Measurements from ENCODE around the gene MLLT10. TPM values are rescaled to one million over a fixed set of nuclear protein-coding genes. Genes with fewer than 3 reads are reported as not detected.

The MLLT10 gene
- total and polyA plus RNA-seq, 12 donors = 15.8 to 49.1 (median 29.8) TPM

DNA sequence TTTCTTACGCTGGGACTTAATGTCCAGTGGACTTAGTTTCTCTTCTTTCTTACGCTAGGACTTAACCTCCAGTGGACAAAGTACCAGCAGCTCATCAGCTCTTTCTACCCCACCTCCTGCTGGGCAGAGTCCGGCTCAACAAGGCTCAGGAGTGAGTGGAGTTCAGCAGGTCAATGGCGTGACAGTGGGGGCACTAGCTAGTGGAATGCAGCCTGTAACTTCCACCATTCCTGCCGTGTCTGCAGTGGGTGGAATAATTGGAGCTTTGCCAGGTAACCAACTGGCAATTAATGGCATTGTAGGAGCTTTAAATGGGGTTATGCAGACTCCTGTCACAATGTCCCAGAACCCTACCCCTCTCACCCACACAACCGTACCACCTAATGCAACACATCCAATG lies 199.7 kb downstream of the MLLT10 start:
- no peaks in the 10 kb centered on the region for H3K27me3 ChIP-seq
- H3K27ac ChIP-seq = no peak overlapping the region
- DNase-seq = no peak
- TF ChIP-seq POLR2A (IDR thresholded peaks at IDR 0.05) = no peak
- H3K9me3 ChIP-seq (replicated peaks in 1 of 3) = no peaks in the 10 kb centered on the region
- intact Hi-C loops (cut with DNase I) = loop anchor here (5.0 to 10.0 kb wide), 3 partner anchors 216 to 459 kb away; no protein-coding TSS in a partner anchor
- H3K4me1 ChIP-seq (replicated peaks in 1 of 2) = no peaks in the 10 kb centered on the region
- no peak overlapping the region for H3K4me3 ChIP-seq
- H3K36me3 ChIP-seq (replicated peaks in 1 of 2) = peaks cover 0 to 39% of the 10 kb centered on the region in 2 donors
- WGBS, 4 donors = 79 to 86% (median 84%) methylated on average over 6 of the region's 6 CpGs

DNA sequence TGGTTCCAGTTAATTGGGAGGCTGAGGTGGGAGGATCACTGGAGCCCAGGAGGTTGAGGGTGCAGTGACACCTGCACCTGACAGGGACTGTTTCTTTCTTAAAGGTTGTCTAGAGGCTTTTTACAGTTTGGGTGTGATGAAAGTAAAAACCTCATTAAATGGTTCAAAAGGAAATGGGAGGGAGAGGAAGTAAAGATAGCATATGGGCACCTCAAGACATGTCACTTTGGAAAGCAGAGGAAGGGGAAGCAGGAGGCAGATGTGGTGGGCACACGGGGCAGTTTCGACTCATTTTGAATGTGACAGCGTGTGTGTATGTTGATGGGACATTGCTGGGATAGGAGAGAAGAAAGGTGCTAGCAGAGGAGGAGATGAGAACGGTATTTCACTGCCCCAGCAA lies 203.1 kb downstream of the MLLT10 start:
- TF ChIP-seq, protein P1, sequence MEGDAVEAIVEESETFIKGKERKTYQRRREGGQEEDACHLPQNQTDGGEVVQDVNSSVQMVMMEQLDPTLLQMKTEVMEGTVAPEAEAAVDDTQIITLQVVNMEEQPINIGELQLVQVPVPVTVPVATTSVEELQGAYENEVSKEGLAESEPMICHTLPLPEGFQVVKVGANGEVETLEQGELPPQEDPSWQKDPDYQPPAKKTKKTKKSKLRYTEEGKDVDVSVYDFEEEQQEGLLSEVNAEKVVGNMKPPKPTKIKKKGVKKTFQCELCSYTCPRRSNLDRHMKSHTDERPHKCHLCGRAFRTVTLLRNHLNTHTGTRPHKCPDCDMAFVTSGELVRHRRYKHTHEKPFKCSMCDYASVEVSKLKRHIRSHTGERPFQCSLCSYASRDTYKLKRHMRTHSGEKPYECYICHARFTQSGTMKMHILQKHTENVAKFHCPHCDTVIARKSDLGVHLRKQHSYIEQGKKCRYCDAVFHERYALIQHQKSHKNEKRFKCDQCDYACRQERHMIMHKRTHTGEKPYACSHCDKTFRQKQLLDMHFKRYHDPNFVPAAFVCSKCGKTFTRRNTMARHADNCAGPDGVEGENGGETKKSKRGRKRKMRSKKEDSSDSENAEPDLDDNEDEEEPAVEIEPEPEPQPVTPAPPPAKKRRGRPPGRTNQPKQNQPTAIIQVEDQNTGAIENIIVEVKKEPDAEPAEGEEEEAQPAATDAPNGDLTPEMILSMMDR (IDR thresholded peaks at IDR 0.05) = no peak
- no peak for TF ChIP-seq POLR2A (IDR thresholded peaks at IDR 0.05)
- no peak overlapping the region for H3K27ac ChIP-seq
- WGBS, 4 donors = 77 to 84% (median 80%) methylated on average over 4 of the region's 4 CpGs
- H3K4me3 ChIP-seq = no peak overlapping the region
- no peaks in the 10 kb centered on the region for H3K27me3 ChIP-seq
- intact Hi-C loops (cut with DNase I) = loop anchor here in 1 of 2 donors (10.0 kb wide), 1 partner anchor 462 kb away; no protein-coding TSS in a partner anchor
- no peaks in the 10 kb centered on the region for H3K4me1 ChIP-seq (replicated peaks in 1 of 2)
- H3K36me3 ChIP-seq (replicated peaks in 1 of 2) = peaks cover 0 to 48% of the 10 kb centered on the region in 2 donors
- no peaks in the 10 kb centered on the region for H3K9me3 ChIP-seq (replicated peaks in 1 of 3)
- no peak for DNase-seq

DNA sequence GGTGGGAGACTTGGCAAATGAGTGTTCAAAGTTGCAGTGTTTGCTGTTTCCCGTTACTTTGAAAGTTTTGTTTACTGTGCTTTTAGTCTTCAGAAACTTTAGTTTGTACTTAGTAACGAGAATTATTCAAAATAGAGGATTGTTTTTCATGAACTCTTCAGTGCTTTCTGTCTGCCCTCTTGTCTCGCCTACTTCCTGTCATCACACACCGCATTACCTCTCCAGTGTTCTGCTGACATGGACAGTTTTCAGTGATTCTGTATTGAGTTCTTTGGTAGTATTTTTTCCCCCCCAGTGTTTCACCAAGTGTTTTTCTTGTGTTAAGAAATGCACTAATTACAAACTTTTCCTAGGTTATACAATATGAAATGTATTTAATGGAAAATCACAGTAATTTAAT lies 207.0 kb downstream of the MLLT10 start:
- Histone ChIP-seq H3K9me3 (replicated peaks in 1 of 3) (no peaks in the 10 kb centered on the region), H3K27ac (no peak overlapping the region), H3K4me3 (no peak overlapping the region), H3K27me3 (no peaks in the 10 kb centered on the region), H3K4me1 (replicated peaks in 1 of 2) (no peaks in the 10 kb centered on the region), H3K36me3 (replicated peaks in 1 of 2) (peaks cover 3 to 56% of the 10 kb centered on the region in 2 donors)
- intact Hi-C loops (cut with DNase I) = loop anchor here in 1 of 2 donors (10.0 kb wide), 1 partner anchor 214 kb away; no protein-coding TSS in a partner anchor
- DNase-seq = no peak
- WGBS, 4 donors = 69 to 78% (median 75%) methylated on average over 4 of the region's 4 CpGs
- TF ChIP-seq, protein P1 (IDR thresholded peaks at IDR 0.05) = no peak
- TF ChIP-seq POLR2A (IDR thresholded peaks at IDR 0.05) = no peak

DNA sequence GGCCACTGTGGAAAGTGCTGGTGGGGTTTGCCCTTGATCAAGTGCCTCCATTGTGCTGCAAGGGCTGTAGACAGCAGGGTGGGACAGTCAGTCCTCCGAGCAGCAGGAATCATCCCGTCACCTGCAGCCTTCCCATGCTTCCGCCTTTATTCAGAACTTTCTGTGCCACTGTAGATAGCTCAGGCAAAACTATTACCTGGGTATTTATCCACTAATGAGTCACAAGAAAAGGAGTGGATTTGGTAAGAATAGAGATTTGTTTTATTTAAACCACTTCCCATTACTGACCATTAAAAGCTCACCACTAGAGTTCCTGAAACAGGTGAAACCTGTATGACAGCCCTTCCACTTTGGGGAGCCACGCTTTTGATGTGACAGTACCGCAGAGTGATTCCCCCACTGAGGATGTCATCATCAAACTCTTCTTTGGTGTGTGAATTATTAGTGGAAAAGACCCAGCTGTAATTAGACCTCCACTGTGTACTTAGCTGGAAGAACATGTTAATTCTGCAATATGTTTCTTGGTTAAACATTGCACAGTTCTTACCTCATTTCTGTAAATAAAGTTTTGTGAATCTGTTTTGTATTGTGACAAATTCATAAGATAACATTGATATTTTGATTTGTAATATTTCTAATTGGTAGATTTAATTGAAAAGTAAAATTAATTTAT lies 208.8 kb downstream of the MLLT10 start:
- TF ChIP-seq POLR2A (IDR thresholded peaks at IDR 0.05) = no peak
- TF ChIP-seq, protein P1 (IDR thresholded peaks at IDR 0.05) = no peak
- Histone ChIP-seq H3K27ac (no peak overlapping the region), H3K4me1 (replicated peaks in 1 of 2) (no peaks in the 10 kb centered on the region), H3K4me3 (no peak overlapping the region), H3K36me3 (replicated peaks in 1 of 2) (peaks cover 3 to 44% of the 10 kb centered on the region in 2 donors), H3K27me3 (no peaks in the 10 kb centered on the region), H3K9me3 (replicated peaks in 1 of 3) (no peaks in the 10 kb centered on the region)
- DNase-seq = no peak
- intact Hi-C loops (cut with DNase I) = loop anchor here in 1 of 2 donors (10.0 kb wide), 1 partner anchor 212 kb away; no protein-coding TSS in a partner anchor
- 97 to 99% (median 98%) methylated on average over 5 of the region's 5 CpGs for WGBS, 4 donors

Data from adrenal gland (tissue), 12 donors.